ENCODE results near the gene TRIAP1.

Gene TRIAP1

GRCh38 chr12:120428597-120429229, 17.5 kb downstream of the TRIAP1 start:
- DNase-seq, result no peak

GRCh38 chr12:120425797-120426196, 20.4 kb downstream of the TRIAP1 start:
- no peak for DNase-seq

- DNase-seq, result no peak
Observed at GRCh38 chr12:120422892-120423456, 23.2 kb downstream of the TRIAP1 start.

- DNase-seq, result no peak
Observed at GRCh38 chr12:120421701-120422100, 24.5 kb downstream of the TRIAP1 start.

GRCh38 chr12:120417917-120418580, 28.1 kb downstream of the TRIAP1 start:
- no peak for DNase-seq

- DNase-seq, result no peak
Observed at GRCh38 chr12:120416490-120417216, 29.5 kb downstream of the TRIAP1 start.

GRCh38 chr12:120413901-120414695, 32.1 kb downstream of the TRIAP1 start:
- DNase-seq, result no peak

- no peak for DNase-seq
Observed at GRCh38 chr12:120412421-120412820, 33.8 kb downstream of the TRIAP1 start.

GRCh38 chr12:120408771-120409170, 37.4 kb downstream of the TRIAP1 start:
- DNase-seq, result no peak

- DNase-seq, result no peak
Observed at GRCh38 chr12:120406553-120406952, 39.6 kb downstream of the TRIAP1 start.

- DNase-seq, result no peak
Observed at GRCh38 chr12:120406069-120406468, 40.1 kb downstream of the TRIAP1 start.

- DNase-seq, result no peak
Observed at GRCh38 chr12:120404271-120404670, 41.9 kb downstream of the TRIAP1 start.

- no peak for DNase-seq
Observed at GRCh38 chr12:120403869-120404268, 42.3 kb downstream of the TRIAP1 start.

- DNase-seq, result no peak
Observed at GRCh38 chr12:120402217-120402616, 44.0 kb downstream of the TRIAP1 start.

- no peak for DNase-seq
Observed at GRCh38 chr12:120399531-120399930, 46.7 kb downstream of the TRIAP1 start.

GRCh38 chr12:120397824-120398540, 48.2 kb downstream of the TRIAP1 start:
- no peak for DNase-seq

- DNase-seq, result no peak
Observed at GRCh38 chr12:120394483-120395367, 51.5 kb downstream of the TRIAP1 start.

All from effector CD8-positive, alpha-beta T cell (primary cell).